ENCODE results near the gene LIPG. TPM values are rescaled to one million over a fixed set of nuclear protein-coding genes. Genes with fewer than 3 reads are reported as not detected.

Gene LIPG
- total RNA-seq, 1 donor from 2014 or later = 4.2 TPM

DNA sequence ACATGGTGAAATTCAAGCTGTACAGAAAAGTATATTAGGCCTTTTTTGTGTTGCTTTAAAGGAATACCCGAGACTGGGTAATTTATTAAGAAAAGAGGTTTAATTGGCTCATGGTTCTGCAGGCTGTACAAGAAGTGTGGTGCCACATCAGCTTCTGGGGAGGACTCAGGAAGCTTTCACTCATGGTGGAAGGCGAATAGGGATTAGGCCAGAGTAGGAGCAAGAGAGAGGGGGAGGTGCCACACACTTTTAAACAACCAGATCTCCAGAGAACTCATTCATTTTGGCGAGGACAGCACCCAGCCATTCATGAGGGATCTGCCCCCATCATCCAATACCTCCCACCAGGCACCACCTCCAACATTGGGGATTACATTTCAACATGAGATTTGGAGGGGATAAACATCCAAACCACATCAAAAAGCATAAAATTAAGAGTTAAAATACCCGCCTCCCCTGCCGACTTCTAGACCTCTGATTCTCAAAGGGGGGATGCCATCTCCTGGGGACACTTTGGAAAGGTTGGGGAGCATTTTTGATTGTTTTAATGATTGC, 15.1 kb upstream of the LIPG start:
- no peak for DNase-seq (ENCODE audit: low read depth in 2 of 2)

DNA sequence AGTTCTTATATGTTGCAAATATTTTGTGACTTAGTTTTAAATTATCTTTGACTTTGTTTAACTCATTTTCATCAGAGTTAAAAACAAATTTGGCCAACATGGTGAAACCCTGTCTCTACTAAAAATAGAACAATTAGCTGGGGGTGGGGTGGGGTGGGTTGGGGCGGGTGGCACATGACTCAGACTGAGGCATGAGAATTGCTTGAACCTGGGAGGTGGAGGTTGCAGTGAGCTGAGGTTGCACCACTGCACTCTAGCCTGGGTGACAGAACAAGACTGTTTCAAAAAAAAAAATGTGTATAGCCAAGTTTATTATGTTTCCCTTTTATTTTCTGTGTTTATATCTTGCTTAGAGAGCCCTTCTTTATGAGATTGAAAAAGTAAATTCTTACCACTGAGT, 14.2 kb upstream of the LIPG start:
- DNase-seq (ENCODE audit: low read depth in 2 of 2) = no peak

DNA sequence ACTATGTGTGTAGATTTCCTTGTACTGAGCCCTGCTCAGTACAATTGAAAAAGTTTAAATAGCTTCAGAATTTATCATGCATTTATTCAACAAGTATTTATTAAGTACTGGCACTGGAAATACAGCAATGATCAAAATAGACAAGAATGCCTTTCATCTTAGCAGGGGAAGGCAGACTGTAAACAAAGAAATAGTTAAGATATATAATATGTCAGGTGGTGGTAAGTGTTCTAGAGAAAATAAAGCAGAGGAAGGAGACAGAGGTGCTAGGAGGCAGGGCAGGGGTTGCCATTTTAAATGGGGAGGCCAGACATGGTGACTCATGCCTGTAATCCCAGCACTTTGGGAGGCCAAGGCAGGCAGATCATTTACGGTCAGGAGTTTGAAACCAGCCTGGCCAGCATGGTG, 13.6 kb upstream of the LIPG start:
- no peak for DNase-seq (ENCODE audit: low read depth in 2 of 2)

DNA sequence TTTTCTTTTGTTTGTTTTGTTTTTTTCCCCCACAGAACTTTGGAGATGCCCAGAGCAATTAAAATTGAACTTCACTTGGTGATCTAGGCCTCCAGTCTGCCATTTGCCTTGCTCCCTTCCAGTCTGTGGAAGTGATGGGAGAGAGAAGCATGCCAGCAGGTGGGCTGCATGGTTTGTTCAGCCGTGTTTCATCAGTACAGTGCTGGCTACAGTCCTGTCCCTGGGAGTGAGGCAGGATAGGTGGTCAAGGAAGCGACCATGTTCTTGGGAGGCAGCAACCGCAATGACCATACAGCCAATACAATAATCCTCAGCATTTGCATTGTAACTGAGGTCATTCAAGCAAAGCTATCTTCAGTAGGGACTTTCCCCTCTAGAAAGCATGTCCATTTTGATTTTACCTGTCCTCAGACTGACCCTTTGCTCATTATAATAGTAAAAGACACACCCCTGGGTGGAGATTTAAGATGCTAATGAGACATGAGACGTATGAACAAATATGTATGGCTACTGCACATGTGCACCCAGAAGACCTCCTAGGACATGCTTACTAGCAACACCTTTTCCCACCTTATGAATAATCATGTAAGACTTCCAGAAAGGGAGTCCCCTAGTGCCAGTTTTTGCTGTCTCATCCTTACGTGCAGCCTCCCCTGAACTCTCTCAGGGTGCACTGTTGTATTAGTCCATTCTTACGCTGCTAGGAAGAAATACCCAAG, 11.1 kb upstream of the LIPG start:
- DNase-seq (ENCODE audit: low read depth in 2 of 2) = no peak

- DNase-seq (ENCODE audit: low read depth in 2 of 2) = no peak
Observed at GRCh38 chr18:49553003-49553402, 8.9 kb upstream of the LIPG start.

GRCh38 chr18:49555641-49556040, 6.2 kb upstream of the LIPG start:
- no peak for DNase-seq (ENCODE audit: low read depth in 2 of 2)

DNA sequence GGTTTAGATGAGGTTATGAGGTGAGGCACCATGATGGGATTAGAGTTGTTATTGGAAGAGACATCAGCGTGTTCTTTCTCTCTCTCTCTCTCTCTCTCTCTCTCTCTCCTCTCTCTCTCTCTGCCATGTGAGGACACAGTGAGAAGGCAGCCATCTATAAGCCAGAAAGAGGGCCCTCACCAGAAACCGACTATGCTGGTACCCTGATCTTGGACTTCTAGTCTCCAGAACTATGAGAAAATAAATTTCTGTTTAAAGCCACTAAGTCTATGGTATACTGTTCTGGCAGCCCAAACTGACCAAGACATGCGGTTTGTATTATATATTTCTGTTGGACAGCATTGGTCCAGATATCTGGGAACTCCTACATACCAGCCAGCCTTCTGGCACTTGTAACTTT, 3.5 kb upstream of the LIPG start:
- no peak for DNase-seq (ENCODE audit: low read depth in 2 of 2)

DNA sequence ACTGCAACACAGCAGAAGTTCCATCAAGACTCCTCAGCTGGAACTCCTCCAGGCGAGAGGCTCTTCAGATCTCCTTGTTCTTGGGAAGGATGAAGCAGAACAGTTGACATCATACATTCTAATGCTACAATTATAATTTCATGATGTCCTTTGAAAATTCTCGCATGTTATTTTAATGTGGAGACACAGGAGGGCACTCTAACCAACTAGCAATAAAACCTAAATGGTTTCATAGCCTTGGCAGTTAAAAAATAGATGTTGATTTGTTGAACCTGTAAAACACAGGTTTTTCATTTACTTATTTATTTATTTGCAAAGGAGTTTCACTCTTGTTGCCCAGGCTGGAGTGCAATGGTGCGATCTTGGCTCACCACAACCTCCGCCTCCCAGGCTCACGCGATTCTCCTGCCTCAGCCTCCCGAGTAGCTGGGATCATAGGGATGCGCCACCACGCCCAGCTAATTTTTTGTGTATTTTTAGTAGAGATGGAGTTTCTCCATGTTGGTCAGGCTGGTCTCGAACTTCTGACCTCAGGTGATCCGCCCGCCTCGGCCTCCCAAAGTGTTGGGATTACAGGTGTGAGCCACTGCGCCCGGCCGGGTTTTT, 2.4 kb upstream of the LIPG start:
- DNase-seq (ENCODE audit: low read depth in 2 of 2) = peak; percentile 33 to 62

GRCh38 chr18:49560277-49560623, 1.6 kb upstream of the LIPG start:
- no peak for DNase-seq (ENCODE audit: low read depth in 2 of 2)

GRCh38 chr18:49560624-49561288, 1.1 kb upstream of the LIPG start:
- peak in 1 of 2 donors; percentile 32 for DNase-seq (ENCODE audit: low read depth in 2 of 2)

GRCh38 chr18:49562481-49563129, 748 bp downstream of the LIPG start:
- DNase-seq (ENCODE audit: low read depth in 2 of 2) = peak in 1 of 2 donors; percentile 60

DNA sequence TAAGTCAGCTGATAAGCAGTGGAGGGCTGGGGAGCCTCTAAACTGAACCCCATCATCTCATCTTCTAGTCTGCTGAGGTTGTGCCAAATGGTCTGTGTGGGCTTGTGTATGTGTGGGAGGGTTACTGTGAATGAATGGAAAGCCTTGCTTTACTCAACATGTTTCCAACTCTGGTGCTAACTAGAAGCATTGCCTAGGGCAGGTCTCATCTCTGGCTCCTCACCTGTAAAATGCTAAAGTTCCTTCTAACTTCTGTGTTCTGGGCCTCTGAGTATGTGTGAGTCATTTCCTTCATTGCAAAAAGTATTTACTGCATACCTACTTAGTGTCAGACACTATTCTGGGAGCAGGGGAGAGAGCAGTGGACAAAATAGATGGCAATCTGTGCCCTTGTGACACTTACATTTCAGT, 1.3 kb downstream of the LIPG start:
- peak in 1 of 2 donors; percentile 17 for DNase-seq (ENCODE audit: low read depth in 2 of 2)

DNA sequence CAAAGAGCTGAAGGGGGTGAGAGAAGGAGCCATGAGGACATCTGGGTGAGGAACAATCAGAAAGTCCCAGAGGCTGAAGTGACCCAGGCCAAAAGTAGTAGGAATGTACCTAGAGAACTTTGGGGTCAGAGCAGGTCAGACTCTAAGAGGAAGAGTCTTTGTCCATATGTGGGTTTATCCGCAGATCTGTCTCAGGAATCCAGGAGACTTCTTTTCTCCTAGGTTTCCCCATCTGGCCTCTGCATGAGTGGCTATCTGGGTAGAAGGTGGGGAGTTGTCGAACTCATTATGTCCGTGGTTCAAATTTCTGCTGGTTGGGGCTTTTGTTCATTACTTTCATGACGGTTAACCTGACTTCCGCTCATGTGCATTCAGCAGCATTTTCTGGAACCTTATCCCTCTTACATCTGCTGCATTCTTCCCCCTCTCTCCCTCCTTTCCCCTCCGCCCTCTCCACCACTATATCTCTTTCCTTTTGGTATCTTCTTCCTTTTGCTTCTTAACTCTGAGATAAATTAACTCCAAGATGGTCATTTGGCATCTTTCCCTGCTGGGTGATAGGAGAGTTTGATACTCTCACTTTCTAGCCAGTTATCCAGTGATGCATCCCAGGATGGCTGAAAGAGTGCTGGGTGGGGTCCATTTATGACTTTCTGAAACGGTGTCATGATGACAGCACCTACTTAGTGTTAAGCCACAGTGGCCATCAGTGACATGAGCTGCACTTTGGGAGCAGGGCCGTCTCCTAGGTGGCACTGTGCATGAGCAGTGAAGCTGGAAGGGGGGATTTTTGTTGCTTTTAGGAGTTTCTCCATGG, 2.1 kb downstream of the LIPG start:
- DNase-seq (ENCODE audit: low read depth in 2 of 2) = no peak

GRCh38 chr18:49564518-49564834, 2.6 kb downstream of the LIPG start:
- no peak for DNase-seq (ENCODE audit: low read depth in 2 of 2)

GRCh38 chr18:49565101-49565500, 3.2 kb downstream of the LIPG start:
- DNase-seq (ENCODE audit: low read depth in 2 of 2) = no peak

DNA sequence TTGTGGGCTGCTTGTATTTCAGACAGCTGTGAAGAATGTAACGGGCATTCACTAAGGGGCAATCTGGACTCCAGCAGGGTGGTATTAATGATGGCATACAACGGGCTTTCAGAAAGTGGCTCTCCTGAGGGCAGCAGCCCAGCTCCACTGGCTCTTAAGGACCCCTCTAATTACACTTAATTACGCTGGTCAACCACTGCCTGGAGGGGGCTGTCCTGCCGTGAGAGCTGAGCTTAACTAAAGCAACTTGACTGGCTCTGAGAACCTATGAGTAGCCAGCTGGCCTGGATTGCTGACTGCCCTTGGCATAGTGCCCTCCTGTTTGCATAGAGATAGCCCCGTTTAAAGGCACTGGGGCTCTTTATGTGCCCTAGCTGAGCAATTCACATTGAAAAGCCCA, 3.8 kb downstream of the LIPG start:
- peak in 1 of 2 donors; percentile 29 for DNase-seq (ENCODE audit: low read depth in 2 of 2)

GRCh38 chr18:49566217-49566770, 4.4 kb downstream of the LIPG start:
- DNase-seq (ENCODE audit: low read depth in 2 of 2) = no peak

DNA sequence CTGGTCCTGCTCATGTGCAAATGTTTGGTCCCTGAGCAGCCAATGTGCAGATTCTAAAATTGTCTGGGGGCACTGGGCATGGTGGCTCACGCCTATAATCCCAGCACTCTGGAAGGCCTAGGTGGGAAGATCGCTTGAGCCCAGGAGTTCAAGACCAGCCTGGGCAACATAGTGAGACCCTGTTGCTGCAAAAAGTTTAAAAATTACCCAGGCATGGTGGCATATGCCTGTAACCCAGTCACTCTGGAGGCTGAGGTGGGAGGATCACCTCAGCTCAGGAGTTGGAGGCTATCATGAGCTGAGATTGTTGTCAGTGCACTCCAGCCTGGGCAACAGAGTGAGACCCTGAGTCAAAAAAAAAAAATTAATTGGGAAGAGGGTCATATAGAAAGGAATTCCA, 5.1 kb downstream of the LIPG start:
- DNase-seq (ENCODE audit: low read depth in 2 of 2) = no peak

GRCh38 chr18:49569724-49570123, 7.9 kb downstream of the LIPG start:
- DNase-seq (ENCODE audit: low read depth in 2 of 2) = no peak

DNA sequence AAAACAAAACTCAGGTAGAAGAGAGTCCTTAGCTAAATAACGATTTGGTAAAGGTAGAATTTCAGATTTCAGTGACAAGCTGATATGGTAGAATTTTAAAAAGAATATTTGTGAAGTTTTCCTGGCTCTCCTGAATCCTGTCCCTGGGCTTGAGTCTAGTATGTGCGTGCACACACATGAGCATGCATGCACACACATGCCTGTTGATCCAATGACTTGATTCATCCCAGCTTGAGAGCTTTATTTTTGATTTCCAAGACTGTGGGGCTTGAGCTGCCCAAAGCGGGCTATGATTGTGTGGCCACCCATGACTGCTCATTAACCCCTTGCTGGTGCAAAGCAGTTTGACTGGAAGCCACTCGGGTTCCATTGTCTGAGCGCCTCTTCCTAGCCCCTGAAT, 9.0 kb downstream of the LIPG start:
- DNase-seq (ENCODE audit: low read depth in 2 of 2) = no peak

Data from dermis microvascular lymphatic vessel endothelial cell (primary cell).